Neural cell (in vitro differentiated cells): ENCODE results near the gene TRMU. TPM values are rescaled to one million over a fixed set of nuclear protein-coding genes. Genes with fewer than 3 reads are reported as not detected.

Source experiments
- H2AFZ ChIP-seq: fragments of 200-600, 300-800 bp; sonication (generic), shearing (Covaris generic); 2 replicates; pipeline ENCODE4 v1.6.0; 2014; ENCODE audit warnings: low read depth, mild to moderate bottlenecking, antibody characterized with exemption, low read length, moderate library complexity
- H3F3A ChIP-seq: fragments of 200-600 bp; shearing (Covaris generic); 2 replicates; pipeline ENCODE4 v1.6.1; 2016; ENCODE audit warnings: mild to moderate bottlenecking, moderate library complexity, mixed read lengths, antibody characterized with exemption, low read length; ENCODE audit not compliant: insufficient read depth, poor library complexity, severe bottlenecking
- H3K27ac ChIP-seq: fragments of 200-600, 300-800 bp; sonication (generic), shearing (Covaris generic); 2 replicates; pipeline ENCODE4 v1.5.1; 2014; ENCODE audit warnings: mild to moderate bottlenecking, low read length, moderate library complexity
- H3K27me3 ChIP-seq: fragments of 300-800, 200-600 bp; sonication (generic), shearing (Covaris generic); 2 replicates; pipeline ENCODE4 v1.6.0; 2014; ENCODE audit warnings: mild to moderate bottlenecking, low read depth, low read length, moderate library complexity; ENCODE audit not compliant: insufficient read depth
- H3K36me3 ChIP-seq: fragments of 300-800, 200-600 bp; sonication (generic), shearing (Covaris generic); 2 replicates; pipeline ENCODE4 v1.5.1; 2014; ENCODE audit warnings: mild to moderate bottlenecking, antibody characterized with exemption, low read length, moderate library complexity; ENCODE audit not compliant: insufficient read depth
- H3K4me2 ChIP-seq: fragments of 300-800, 200-600 bp; sonication (generic), shearing (Covaris generic); 2 replicates; pipeline ENCODE4 v1.6.0; 2014; ENCODE audit warnings: mild to moderate bottlenecking, low read length
- H3K4me3 ChIP-seq: fragments of 300-800, 200-600 bp; sonication (generic), shearing (Covaris generic); 2 replicates; pipeline ENCODE4 v1.5.1; 2014; ENCODE audit warnings: mild to moderate bottlenecking, low read length, moderate library complexity
- H3K79me2 ChIP-seq: fragments of 200-600 bp; shearing (Covaris generic); replicated peaks from 2 replicates; pipeline ENCODE4 v1.6.0; 2014; ENCODE audit warnings: mild to moderate bottlenecking, low read length, moderate library complexity; ENCODE audit not compliant: insufficient read depth
- H3K9ac ChIP-seq: fragments of 300-800, 200-600 bp; sonication (generic), shearing (Covaris generic); 2 replicates; pipeline ENCODE4 v1.6.1; 2016; ENCODE audit warnings: mild to moderate bottlenecking, low read length, mixed read lengths
- H3K9me2 ChIP-seq: fragments of 200-600 bp; shearing (Covaris generic); 2 replicates; pipeline ENCODE4 v1.6.1; 2016; ENCODE audit warnings: mild to moderate bottlenecking, low read length, mixed read lengths; ENCODE audit not compliant: insufficient read depth
- H3K9me3 ChIP-seq: fragments of 200-600, 300-800 bp; sonication (generic), shearing (Covaris generic); 2 replicates; pipeline ENCODE4 v1.6.1; 2016; ENCODE audit warnings: mild to moderate bottlenecking, mixed run types, low read length, moderate library complexity, mixed read lengths
- H4K20me1 ChIP-seq: fragments of 200-600 bp; shearing (Covaris generic); 2 replicates; pipeline ENCODE4 v1.6.1; 2016; ENCODE audit warnings: mild to moderate bottlenecking, mixed run types; ENCODE audit not compliant: insufficient read depth
- CTCF ChIP-seq: fragments of 450-650 bp; IDR thresholded peaks from 2 replicates; pipeline ENCODE4 v1.5.1; 2014; ENCODE audit warnings: antibody characterized with exemption, mild to moderate bottlenecking, moderate library complexity; ENCODE audit not compliant: poor library complexity, severe bottlenecking
- EP300 ChIP-seq: fragments of 450-650 bp; conservative IDR thresholded peaks from 2 replicates; pipeline ENCODE4 v1.6.1; 2014; ENCODE audit warnings: antibody characterized with exemption, mild to moderate bottlenecking, moderate library complexity; ENCODE audit not compliant: poor library complexity, severe bottlenecking
- EZH2 ChIP-seq: fragments of 200-600, 300-800 bp; shearing (Covaris generic), sonication (generic); IDR thresholded peaks from 2 replicates; pipeline ENCODE4 v1.6.1; 2014; ENCODE audit warnings: antibody characterized with exemption, low read length, borderline replicate concordance, mild to moderate bottlenecking; ENCODE audit not compliant: insufficient read depth, poor library complexity, severe bottlenecking
- MXI1 ChIP-seq: fragments of 450-650 bp; conservative IDR thresholded peaks from 2 replicates; pipeline ENCODE4 v1.6.1; 2014; ENCODE audit warnings: antibody characterized with exemption, mild to moderate bottlenecking; ENCODE audit not compliant: poor library complexity, severe bottlenecking
- RAD21 ChIP-seq: fragments of 450-650 bp; conservative IDR thresholded peaks from 2 replicates; pipeline ENCODE4 v1.6.1; 2014; ENCODE audit warnings: antibody characterized with exemption, mild to moderate bottlenecking, moderate library complexity
- REST ChIP-seq: IDR thresholded peaks from 2 replicates; pipeline ENCODE4 v1.6.1; 2012; ENCODE audit warnings: borderline replicate concordance
- SMC3 ChIP-seq: fragments of 450-650 bp; conservative IDR thresholded peaks from 2 replicates; pipeline ENCODE4 v1.6.1; 2014; ENCODE audit warnings: antibody characterized with exemption, mild to moderate bottlenecking, moderate library complexity; ENCODE audit not compliant: poor library complexity
- TAF1 ChIP-seq: IDR thresholded peaks from 2 replicates; pipeline ENCODE4 v1.6.1; 2012; ENCODE audit warnings: low read depth
- polyA plus RNA-seq: library from polyadenylated mRNA; depleted of rRNA; stranded (reverse); fragments of >200 nt; gene quantifications from 2 replicates; pipeline ENCODE4 v1.2.3, GENCODE V29; 2014

TRMU gene
- polyA plus RNA-seq, 1 donor from 2014 or later, result 72.9 TPM

DNA sequence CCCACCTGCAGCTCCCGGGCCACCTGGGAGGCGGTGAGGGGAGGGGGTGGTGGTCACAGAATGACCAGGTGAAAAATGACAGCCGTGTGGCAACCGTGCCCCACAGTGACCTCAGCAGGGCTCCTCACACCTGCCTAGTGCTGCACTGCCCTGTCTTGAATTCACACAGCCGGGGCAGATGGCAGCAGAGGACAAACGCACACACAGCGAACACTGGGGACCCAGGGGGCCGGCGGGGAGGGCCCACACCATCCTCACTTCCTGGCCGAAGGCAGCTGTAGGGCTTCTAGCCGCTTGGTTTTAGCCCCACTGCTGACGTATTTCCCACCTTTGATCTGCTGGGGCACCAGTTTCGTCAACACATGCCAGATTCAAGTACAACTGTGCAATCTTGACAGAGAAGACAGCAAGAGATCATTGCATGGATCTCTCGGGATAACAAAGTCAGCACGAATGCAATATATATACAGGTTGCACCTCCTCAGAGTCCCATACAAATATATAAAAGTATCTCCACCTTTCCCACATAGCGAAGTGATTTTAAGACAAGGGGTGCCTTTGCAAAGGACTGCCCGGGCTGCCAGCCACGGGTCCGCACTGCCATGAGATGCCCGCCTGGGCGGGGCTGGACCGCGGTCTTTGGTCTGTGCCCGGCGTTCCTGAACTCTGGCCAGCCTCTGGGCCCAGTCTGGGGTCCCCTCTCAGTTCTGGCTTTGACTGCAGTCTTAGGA is 26.9 kb downstream of the TRMU start:
- Histone ChIP-seq H3K36me3 (no peaks in the 10 kb centered on the region), H3K9ac (no peak overlapping the region)

More for the DNA sequence above, 26.9 kb downstream of the TRMU start:
- Histone ChIP-seq H3K27me3 (no peaks in the 10 kb centered on the region), H3K9me2 (no peaks in the 10 kb centered on the region), H3F3A (no peaks in the 10 kb centered on the region), H3K4me2 (no peak overlapping the region), H3K79me2 (no peaks in the 10 kb centered on the region), H3K9me3 (no peaks in the 10 kb centered on the region), H4K20me1 (no peaks in the 10 kb centered on the region), H3K27ac (no peak overlapping the region), H3K4me3 (no peak overlapping the region), H2AFZ (no peak overlapping the region)
- TF ChIP-seq EZH2, result no peak
- TF ChIP-seq REST, result no peak
- TF ChIP-seq TAF1, result no peak
- no peak for TF ChIP-seq RAD21
- TF ChIP-seq SMC3, result no peak
- TF ChIP-seq CTCF, result no peak
- TF ChIP-seq EP300, result no peak
- no peak for TF ChIP-seq MXI1
